ENCODE data around the gene XXYLT1.

The XXYLT1 gene

DNA sequence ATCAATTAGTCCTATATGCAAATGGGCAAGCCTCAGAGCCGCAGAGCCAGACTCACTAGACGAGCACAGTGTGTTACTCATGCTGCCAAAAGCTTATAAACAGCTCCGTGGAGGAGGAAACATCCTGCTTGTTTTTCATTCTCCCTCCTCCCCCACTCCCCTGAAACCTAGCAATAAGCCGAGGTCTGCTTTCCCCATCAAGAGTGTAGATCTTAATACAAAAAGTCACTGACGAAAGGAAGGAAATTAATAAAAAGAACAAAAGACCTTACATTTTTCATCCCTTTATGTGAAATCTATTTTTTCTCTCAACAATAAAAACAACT lies 88.5 kb downstream of the XXYLT1 start:
- no peak for DNase-seq

DNA sequence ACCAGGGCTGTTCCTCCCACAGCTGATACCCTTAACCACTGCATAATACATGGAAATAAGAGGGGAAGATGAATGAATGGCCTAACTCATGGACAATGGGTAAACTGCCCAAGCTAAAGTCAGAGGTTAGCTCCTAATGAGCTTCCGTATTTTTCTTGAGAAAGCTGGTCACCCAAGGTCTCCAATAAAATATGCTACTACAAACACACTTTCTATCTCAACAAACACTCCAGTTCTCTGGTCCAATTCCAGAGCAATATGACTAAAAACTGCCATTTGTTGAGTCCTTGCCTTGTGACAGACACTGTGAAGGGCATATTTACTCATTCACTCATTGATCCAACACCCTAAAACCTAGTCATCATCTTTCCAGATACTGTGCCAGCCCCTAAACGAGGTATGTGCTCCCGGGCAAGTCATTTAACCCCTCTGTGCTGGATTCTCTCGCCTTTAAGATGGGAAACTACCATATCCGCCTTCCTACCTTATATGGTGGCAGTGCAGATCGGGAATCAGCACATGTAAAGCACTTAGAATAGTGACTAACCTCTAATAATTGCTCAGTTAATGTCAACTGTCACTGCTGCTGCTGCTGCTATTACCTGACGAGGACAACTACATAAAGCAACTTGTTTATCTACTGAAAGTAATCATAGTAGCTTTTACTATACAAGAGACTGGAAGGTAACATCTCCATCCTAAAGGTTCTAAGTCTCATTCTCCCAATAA lies 89.1 kb downstream of the XXYLT1 start:
- DNase-seq, result no peak

DNA sequence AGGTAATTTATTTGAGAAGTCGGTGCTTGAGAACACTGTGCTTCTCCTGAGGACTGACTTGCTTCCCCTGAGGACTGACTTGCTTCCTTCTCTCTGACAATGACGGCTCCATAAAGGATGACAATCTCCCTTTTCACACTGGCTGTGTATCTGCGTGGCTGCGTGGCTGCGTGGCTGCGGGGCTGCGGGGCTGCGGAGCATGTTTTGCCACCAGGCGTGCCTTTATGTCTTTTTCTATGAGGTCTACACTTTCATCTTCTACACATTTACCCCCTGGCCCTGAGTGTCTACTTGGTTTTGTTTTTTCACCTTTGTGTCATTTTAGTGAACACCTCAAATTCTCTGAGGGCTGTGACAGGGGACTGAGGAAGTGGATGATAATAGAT lies 89.9 kb downstream of the XXYLT1 start:
- DNase-seq, result no peak

DNA sequence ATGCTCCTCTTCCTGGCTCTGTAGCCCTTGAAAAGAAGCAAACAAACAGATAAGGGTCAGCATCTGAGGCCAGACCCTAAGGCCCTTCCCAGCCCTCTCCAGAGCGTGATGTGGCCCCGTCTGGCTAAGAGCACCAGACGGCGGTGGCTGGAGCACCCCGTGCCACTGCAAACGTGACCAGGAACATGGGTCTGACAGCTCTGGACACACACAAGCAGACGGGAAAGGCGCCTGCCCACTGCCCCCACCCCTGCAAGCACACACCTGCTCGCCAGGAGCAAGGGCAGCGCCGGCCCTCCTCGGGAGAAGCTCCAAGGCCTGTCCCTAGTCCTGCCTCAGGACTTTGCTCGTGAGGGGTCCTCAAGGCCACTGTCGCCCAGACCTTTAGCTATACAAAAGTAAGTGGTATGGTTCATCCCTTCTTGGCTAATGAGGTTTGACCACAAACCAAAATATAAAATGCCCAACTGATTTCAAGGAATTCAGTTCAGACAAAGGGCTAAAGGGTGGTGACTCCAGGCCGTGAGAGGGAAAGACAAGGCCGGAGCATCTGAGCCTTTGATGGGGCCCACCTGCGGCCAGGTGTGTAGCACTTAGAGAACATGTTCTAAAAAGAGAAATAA lies 90.4 kb downstream of the XXYLT1 start:
- DNase-seq, result no peak

DNA sequence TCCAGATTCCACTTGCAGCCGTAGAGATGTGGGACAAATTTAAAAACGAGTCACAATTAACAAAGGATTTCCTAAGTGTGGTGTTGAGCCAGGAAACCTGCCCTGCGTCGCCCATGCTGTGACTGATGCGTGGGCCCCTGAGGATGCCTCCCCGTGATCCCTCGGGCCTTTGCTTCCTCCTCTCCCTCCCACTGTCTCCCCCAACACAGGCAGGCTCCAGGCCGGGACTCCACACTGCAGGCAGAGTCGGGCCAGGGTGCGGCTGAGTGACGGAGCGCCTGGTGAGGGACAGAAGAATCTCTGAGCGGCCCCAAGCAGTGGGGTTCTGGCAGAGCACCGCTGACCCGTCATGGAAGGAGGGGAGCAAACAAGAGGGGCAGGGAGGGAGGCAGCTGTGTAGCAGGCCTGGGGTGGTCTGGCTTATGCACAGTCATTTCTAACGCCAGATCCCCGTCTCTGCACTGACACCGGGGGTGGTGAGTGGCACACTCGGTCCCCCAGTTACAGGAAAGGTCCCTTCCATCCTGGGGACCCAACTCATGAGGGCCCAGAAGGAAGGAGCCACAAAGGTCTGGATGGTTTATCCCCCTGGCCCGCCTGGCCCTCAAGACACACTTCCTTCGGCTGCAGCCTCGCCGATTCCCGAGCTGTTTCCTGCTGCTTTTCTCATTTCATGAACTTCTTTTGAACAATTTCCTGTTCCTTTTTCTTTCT lies 91.0 kb downstream of the XXYLT1 start:
- DNase-seq, result no peak

DNA sequence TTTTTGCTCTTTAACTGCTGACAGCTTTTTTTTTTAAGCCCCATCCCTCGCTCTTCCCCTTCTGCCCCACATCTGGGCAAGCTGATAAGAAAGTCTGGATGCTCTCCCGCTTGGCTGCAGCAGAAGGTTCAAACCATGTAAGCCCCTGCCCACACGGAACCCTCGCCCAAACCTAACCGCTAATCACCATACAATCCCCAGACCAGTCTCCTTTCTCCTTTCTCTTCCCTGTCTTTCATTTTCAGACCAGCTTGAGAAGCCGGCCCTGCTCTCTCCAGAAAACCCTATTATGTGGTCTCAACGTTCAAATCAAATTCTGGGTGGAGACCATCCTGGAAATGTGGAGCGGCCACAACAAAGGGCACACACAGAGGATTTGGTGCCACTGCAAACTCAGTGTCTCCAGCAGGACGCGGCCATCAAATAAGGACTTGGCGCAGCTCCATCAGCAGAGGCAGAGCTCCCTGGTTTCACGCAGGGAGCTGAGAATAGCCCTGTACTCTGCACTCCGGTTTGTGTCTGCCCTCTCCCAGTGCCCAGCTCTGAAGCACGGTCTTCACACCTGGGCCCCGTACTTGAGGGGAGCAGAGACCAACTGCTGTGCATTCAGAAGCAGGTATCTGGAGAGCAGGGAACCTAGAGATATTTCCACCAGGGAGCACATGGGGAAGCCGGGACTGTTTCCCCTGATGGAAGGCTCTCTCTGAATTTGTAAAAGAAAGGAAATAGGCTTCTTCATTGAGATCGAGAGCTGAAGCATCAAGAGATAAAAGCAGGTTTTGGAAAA lies 92.6 kb downstream of the XXYLT1 start:
- no peak for DNase-seq

DNA sequence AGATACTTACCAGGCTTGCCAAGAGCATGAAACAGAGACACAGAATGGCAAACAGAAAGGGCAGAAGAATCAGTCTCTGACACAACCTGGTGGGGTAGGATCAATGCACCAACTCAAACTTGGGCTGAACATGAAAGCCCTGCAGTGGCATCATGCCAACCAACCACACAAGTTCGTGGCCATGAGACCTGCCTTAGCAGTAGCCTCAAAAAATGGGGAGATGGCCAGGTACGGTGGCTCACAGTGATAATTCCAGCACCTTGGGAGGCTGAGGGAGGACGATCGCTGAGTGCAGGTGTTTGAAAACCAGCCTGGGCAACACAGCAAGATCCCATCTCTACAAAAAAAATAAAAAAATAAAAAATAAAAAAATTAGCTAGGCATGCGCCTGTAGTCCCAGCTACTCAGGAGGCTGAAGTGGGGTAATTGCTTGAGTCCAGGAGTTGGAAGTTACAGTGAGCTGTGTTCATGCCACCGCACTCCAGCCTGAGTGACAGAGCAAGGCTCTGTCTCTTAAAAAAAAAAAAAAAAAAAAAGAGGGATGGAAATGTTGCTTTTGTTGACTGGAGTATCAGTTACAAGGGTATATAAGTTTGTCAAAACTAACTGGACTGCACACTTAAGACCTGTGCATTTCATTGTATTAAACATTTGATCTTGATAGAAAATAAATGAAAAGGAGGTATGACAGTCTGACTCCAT lies 93.4 kb downstream of the XXYLT1 start:
- no peak for DNase-seq

DNA sequence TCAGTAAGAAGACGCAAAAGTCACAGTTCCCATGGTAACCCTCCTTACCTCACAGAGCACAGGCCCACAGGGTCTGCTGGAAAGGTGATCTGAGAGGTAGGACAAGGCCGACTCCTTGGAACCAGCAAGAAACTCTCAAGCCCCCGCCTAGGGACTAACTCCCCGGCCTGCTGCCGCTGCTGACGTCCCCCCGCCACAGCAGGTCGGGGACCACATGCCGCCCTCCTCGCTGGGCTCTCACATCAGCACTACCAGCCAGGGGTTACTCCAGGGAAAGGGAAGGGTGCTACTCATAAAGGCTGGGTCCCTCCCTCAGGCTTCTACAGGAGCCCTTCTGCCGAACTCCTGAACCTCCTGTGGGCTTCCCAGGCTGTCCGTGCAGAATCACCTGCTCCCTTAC lies 94.2 kb downstream of the XXYLT1 start:
- no peak for DNase-seq

DNA sequence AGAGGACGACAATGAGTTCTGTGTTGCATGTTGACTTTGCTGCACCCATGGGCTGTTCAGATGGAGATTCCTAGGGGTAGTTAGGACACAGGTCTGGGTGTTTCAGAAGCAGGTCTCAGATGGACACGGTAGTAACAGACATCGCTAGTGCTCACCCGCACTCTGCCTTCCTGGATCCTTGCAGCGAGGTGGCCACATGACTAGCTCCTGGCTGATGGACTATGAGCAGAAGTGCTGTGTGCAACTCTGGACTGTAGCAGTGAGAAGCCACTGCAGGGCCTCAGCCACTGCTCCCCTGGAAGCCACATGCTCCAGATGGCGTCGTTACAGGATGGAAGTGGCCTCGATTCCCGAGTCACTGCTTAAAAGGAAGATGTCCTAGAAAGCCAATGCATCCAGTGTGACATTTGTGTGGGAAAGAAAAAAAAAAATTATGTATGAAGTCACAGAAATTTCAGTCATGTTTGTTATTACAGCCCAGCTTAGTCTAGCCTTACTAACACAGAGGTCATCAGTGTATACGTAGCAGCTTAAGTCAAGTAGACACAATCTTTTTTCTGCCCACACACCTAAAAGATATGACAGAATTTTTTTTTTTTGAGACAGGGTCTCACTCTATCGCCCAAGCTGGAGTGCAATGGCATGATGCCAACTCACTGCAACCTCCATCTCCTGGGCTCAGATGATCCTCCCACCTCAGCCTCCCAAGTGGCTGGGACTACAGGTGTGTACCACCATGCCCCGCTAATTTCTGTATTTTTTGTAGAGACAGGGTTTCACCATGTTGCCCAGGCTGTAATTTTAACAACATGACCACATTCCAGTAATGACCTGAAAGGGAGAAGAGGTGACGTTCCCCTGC lies 95.3 kb downstream of the XXYLT1 start:
- DNase-seq, result no peak

DNA sequence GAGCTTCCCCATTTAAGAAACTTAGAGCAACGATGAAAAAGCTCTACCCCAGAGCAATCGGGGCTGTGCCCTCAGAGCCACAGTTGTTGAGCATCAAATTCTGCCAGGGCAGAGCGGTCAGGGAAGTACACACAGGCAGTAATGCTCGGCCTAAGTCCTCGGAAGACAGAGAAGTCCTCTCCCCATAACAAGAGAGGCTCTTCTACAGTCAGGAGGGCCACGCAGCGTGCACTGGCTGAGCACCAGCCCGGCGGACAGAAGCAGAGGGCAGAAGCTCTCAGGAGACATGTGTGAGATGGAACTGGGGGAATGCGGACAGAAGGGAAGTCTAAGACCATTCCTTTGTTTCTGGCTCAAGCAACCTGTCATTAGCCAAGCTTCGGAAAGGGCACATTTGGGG lies 95.9 kb downstream of the XXYLT1 start:
- no peak for DNase-seq

DNA sequence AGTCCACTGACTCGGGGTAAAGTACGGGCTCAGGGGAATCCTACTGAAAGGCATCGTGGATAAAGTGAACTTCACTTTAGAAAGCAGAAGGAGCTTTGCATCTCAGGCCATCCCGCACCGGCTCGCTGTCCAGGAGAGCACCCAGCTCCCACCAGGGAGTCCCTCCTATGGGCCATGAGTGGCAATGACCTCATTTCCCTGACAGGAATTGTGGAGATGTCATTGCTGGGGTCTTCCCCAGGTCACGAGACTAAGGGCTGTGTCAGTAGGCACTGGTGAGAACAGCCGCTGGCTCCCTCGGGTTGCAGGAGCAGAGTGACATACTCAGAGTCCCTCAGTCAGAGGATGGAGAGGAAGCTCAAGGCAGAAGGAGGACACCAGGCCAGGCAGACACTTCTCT lies 97.3 kb downstream of the XXYLT1 start:
- no peak for DNase-seq

DNA sequence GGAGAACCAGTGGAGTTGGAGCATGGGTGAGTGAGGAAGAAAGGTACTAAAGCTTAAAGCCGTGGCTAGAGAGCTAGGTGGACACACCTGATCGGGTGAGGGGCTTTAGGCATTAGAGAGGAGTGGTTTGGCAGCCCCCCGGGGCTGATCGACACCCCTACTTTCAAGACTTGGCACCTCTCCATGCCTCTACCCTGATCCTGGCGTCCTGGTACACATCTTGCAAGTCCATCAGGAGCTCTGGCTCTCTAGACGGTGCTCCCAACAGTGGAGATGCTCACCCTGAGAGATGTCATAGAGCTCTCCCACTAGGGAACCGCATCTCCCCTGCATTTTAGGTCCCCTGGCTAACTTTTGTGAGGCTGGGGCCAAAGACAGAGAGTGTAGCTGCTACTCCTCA lies 98.1 kb downstream of the XXYLT1 start:
- DNase-seq, result no peak

DNA sequence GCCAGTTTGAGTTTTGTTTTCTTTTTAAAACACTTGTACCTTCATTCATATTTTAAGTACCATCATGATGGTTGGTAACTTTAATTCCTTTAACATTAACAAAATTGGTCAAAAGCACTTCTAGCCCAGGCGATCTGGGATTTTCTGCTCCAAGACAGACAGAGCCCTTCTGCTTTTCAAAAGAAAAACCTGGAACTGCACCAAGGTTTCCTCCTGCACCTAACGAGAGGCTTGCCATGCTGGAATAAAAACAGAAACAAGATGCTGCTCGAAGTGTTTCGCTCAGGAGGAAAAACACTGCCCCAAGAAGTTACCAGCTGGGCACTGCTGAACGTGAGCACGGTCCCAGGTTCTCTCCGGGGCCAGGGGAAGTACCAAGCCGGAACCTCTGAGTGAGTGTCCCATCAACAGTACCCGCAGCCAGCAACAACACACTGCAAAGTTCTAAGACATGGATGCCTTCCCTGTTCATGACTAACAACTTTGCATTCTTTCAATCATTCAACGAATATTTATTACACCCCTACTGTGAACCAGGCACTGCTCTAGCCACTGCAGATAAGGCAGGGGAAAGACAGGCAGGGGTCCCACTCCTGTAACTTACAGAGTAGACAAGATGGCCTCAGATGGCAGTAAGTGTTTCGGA lies 98.8 kb downstream of the XXYLT1 start:
- no peak for DNase-seq

DNA sequence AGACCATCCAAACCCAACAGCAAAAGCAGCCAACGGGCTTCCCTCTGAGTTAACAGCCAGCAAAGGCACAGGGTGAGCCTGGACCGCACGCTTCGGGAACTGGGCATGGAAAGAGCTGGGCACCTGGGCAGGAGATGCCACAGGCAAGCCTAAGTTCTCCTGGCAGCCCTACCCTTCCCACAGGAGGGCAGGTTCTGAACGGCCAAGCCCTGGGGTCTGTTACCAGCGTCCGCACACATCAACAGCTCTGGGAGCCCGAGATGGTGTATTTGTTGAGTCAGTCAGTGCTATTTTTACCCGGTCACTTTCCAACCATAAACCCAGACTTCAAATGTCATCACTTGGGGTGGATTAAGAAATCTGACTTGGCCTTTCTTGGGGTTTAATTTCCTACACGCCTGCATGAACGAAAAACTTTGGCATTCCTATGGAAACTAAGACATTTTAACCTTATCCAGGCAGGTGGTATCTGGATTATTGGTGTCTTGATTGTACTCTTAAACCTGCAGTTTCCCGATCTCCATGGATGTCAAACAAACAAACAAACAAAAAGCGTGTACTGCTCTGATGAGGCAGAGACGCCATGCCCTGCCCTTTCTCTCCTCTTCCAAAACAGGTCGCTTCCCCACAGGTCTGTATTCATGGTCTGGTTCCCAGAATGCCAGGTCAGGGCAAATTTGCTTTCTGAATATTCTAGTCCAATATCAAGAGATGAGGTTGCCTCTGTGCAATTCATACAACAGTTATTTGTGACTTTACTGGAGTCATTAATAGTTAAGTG lies 99.7 kb downstream of the XXYLT1 start:
- no peak for DNase-seq

DNA sequence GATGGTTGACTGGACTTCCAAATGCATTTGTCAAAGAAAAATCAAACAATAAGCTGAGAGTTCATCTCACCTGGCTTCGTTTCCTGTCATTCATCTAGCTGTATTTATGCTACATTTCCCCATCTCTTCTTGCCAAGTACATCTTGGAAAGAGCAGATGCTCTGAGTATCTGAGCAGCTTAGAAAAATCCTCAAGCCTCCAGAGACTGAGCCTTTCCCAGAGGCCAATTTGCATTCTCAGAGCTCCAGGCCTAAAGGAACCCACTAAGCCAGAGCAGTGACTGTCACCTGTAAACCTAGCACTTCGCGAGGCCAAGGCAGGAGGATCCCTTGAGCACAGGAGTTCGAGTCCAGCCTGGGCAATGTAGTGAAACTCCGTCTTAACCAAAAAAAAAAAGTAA lies 100.5 kb downstream of the XXYLT1 start:
- DNase-seq, result no peak

DNA sequence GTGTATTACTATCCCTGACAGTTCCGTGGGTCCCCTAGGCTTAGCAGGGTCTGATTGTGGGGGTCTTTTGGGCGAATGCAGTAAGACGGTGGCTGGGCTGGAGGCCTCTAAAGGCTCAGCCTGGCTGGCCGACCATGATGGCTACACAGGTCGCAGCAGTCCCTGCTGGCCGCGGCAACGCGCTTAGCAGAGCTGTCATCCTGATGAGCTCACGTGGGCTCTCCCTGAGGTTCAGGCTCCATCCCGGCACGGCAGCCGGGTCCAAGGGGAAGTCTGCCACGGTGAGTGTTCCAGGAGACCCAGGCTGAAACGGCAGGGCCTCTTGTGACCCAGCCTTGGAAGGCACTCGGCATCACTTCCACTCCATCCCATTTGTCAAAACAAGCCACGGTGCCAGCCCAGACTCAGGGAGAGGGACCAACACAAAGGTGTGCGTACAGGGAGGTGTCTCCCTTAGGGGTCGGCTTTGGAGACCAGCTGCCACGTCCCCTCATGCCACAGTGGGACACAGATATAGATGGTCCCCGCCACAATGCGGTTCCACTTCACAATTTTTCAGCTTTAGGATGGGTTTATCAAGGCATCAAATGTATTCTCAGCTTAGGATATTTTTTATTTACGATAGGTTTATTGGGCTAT lies 101.8 kb downstream of the XXYLT1 start:
- no peak for DNase-seq

DNA sequence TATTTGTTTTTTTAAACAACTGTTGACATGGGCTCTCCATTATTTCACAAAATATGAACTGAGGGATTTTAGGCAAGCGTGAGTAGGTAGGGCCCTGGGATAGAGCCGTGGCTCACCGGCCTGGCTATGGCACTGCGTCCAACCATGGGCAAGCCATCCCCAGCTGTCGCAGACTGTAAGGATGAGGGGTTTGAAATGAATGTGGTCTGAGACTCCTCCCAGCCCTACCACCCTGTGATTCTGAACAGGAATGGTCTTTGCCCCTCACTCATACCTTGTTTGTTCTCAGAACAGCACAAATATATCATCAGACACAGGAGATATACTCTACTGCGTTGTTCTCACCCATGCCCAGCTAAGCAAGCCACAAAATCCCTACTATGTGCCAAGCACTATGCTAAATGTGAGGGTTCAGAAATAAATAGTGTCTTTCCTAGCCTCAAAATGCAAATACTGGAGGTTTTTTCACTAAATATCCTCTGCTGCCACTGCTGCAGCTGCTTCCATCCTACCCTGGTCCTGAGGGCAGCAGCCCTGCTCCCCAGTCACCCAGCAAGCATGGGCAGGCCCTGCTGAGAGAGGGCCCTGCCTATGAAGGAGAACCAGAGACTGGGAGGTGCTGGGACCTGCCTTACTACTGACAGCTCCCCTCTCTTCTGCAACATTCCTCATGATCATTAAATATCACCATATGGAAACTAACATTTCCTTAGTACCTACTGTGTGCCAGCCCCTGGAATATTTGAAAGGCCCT lies 102.8 kb downstream of the XXYLT1 start:
- DNase-seq, result no peak

DNA sequence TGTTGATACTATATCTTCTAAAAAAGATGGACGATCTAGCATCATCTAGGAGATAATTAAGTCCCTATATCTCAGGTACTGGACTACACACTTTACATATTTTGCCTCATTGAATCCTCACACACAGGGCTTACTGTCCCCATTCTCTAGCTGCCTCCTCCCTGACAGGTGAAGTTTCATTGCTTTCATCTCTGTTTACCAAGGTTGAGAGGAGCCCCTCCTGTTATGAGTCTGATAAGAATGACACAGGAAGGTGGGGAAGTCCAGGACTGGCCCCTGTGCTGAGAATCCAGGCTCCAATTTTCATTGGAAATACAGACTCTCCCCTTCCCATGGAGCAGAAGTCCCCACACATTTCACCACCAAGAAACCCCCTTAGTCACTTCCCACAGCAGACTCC lies 105.2 kb downstream of the XXYLT1 start:
- no peak for DNase-seq

DNA sequence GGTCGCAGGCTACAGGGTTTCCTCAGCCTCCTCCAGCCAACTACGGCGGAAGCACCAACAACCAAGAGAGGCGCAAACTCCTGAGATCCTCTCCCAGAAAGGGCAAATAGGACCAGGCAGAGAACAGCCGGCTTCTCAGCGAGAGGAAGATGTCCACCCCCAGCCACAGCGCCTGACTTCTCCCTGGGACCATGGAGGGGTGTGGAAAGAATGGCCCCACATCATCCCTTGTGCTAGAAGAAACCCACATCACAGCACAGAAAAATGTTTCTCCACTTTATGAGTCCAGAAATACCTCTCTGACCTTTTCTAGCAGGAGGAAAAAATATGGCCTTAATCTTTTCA lies 105.7 kb downstream of the XXYLT1 start:
- DNase-seq, result no peak

Measured in activated naive CD4-positive, alpha-beta T cell treated with anti-CD3 and anti-CD28 coated beads, Interleukin-2, amount 50 U/mL, for 16 hours (primary cell).